ENCODE data around the gene B3GNT9.

B3GNT9 gene

GRCh38 chr16:67112591-67113399 is 38.0 kb downstream of the B3GNT9 start:
- DNase-seq (ENCODE audit: low read depth): no peak

GRCh38 chr16:67111951-67112444 is 38.8 kb downstream of the B3GNT9 start:
- no peak for DNase-seq (ENCODE audit: low read depth)

GRCh38 chr16:67109407-67110135 is 41.2 kb downstream of the B3GNT9 start, which contains the start of gene PHAF1:
PHAF1 (plus strand) TSS chr16:67109941; CDS start chr16:67110176, 235 bp downstream.
- no peak for DNase-seq (ENCODE audit: low read depth)

- no peak for DNase-seq (ENCODE audit: low read depth)
Measured at GRCh38 chr16:67108931-67109406, 41.8 kb downstream of the B3GNT9 start.

GRCh38 chr16:67108489-67108888 is 42.3 kb downstream of the B3GNT9 start:
- no peak for DNase-seq (ENCODE audit: low read depth)

- DNase-seq (ENCODE audit: low read depth): no peak
Measured at GRCh38 chr16:67105881-67106280, 44.9 kb downstream of the B3GNT9 start.

GRCh38 chr16:67105246-67105645 is 45.6 kb downstream of the B3GNT9 start:
- DNase-seq (ENCODE audit: low read depth): no peak

GRCh38 chr16:67104845-67105244 is 46.0 kb downstream of the B3GNT9 start:
- DNase-seq (ENCODE audit: low read depth): no peak

GRCh38 chr16:67104061-67104460 is 46.7 kb downstream of the B3GNT9 start:
- DNase-seq (ENCODE audit: low read depth): no peak

- no peak for DNase-seq (ENCODE audit: low read depth)
Measured at GRCh38 chr16:67101311-67102082, 49.3 kb downstream of the B3GNT9 start.

GRCh38 chr16:67100569-67101310 is 50.1 kb downstream of the B3GNT9 start:
- no peak for DNase-seq (ENCODE audit: low read depth)

GRCh38 chr16:67098599-67098998 is 52.2 kb downstream of the B3GNT9 start:
- no peak for DNase-seq (ENCODE audit: low read depth)

All from non-pigmented ciliary epithelial cell (primary cell).